SJSA1 (cell line): ENCODE results near the gene RBMS3. TPM values are rescaled to one million over a fixed set of nuclear protein-coding genes. Genes with fewer than 3 reads are reported as not detected.
A peak's percentile ranks its signal among the peaks of the same experiment; 100 is the strongest.
"Not testable (repeated sequence)": the region's sequence is repeated elsewhere in the genome, so short reads cannot be mapped to it uniquely, and the experiment has no call there.

Experiments
- DNase-seq, 2 experiments: peaks; one replicate each; pipeline ENCODE4 v3.0.0-alpha.2; 2015 to 2020; ENCODE audit warnings: low spot score in 2 of 2, low read depth in 1 of 2
- H3K27ac ChIP-seq: fragments of 250-450 bp; sonication (Bioruptor Pico); 2 replicates; pipeline ENCODE4 v1.5.1; 2020; ENCODE audit warnings: mild to moderate bottlenecking, moderate library complexity
- H3K27me3 ChIP-seq: fragments of 250-450 bp; sonication (Bioruptor Pico); replicated peaks from 2 replicates; pipeline ENCODE4 v1.5.1; 2020; ENCODE audit warnings: mild to moderate bottlenecking, moderate library complexity
- H3K36me3 ChIP-seq: fragments of 250-450 bp; sonication (Bioruptor Pico); 2 replicates; pipeline ENCODE4 v1.5.1; 2020; ENCODE audit warnings: mild to moderate bottlenecking
- H3K4me1 ChIP-seq: fragments of 250-450 bp; sonication (Bioruptor Pico); replicated peaks from 2 replicates; pipeline ENCODE4 v1.6.1; 2021; ENCODE audit warnings: mild to moderate bottlenecking
- H3K4me3 ChIP-seq: fragments of 250-450 bp; sonication (Bioruptor Pico); 2 replicates; pipeline ENCODE4 v1.5.1; 2020; ENCODE audit warnings: mild to moderate bottlenecking
- H3K9me3 ChIP-seq: fragments of 250-450 bp; sonication (Bioruptor Pico); replicated peaks from 2 replicates; pipeline ENCODE4 v1.5.1; 2020; ENCODE audit warnings: mild to moderate bottlenecking
- total RNA-seq: library from RNA; depleted of rRNA; stranded (reverse); fragments of >200 nt; shearing (Covaris generic); gene quantifications from 2 replicates; pipeline ENCODE4 v1.2.3, GENCODE V29; 2014

The RBMS3 gene
- total RNA-seq, 1 experiment from 2014 or later: 31.7 TPM

- DNase-seq: peak in 1 of 2 experiments; percentile 23
- Histone ChIP-seq H3K9me3 (no peaks in the 10 kb centered on the region), H3K27ac (no peak overlapping the region; the same call in 1 of the 2 replicates), H3K4me1 (peaks cover 19% of the 10 kb centered on the region), H3K4me3 (no peak overlapping the region), H3K27me3 (no peaks in the 10 kb centered on the region), H3K36me3 (no peaks in the 10 kb centered on the region)
Measured at GRCh38 chr3:29642393-29643033, 361.6 kb downstream of the RBMS3 start.

GRCh38 chr3:29643034-29643425, 362.2 kb downstream of the RBMS3 start:
- no peaks in the 10 kb centered on the region for H3K9me3 ChIP-seq
- no peak overlapping the region; the same call in 1 of the 2 replicates for H3K27ac ChIP-seq
- H3K36me3 ChIP-seq: no peaks in the 10 kb centered on the region
- no peak overlapping the region for H3K4me3 ChIP-seq
- no peak for DNase-seq
- H3K27me3 ChIP-seq: no peaks in the 10 kb centered on the region
- H3K4me1 ChIP-seq: peaks cover 19% of the 10 kb centered on the region

- no peak overlapping the region for H3K27ac ChIP-seq
Measured at GRCh38 chr3:29644261-29644660, 363.4 kb downstream of the RBMS3 start.

GRCh38 chr3:29644956-29645636, 364.2 kb downstream of the RBMS3 start:
- no peak for DNase-seq
- Histone ChIP-seq H3K27ac (no peak overlapping the region), H3K27me3 (no peaks in the 10 kb centered on the region), H3K9me3 (no peaks in the 10 kb centered on the region), H3K36me3 (no peaks in the 10 kb centered on the region), H3K4me3 (no peak overlapping the region), H3K4me1 (peaks cover 16% of the 10 kb centered on the region)

More at GRCh38 chr3:29644261-29644660, 363.4 kb downstream of the RBMS3 start:
- peaks cover 15% of the 10 kb centered on the region for H3K4me1 ChIP-seq
- no peak for DNase-seq
- no peaks in the 10 kb centered on the region for H3K36me3 ChIP-seq
- H3K9me3 ChIP-seq: no peaks in the 10 kb centered on the region
- no peak overlapping the region for H3K4me3 ChIP-seq
- no peaks in the 10 kb centered on the region for H3K27me3 ChIP-seq

- peaks cover 19% of the 10 kb centered on the region for H3K4me1 ChIP-seq
- H3K9me3 ChIP-seq: no peaks in the 10 kb centered on the region
- no peak for DNase-seq
- no peak overlapping the region for H3K4me3 ChIP-seq
- H3K27me3 ChIP-seq: no peaks in the 10 kb centered on the region
- no peak overlapping the region for H3K27ac ChIP-seq
- H3K36me3 ChIP-seq: no peaks in the 10 kb centered on the region
Measured at GRCh38 chr3:29646043-29646442, 365.2 kb downstream of the RBMS3 start.

- H3K27me3 ChIP-seq: no peaks in the 10 kb centered on the region
- H3K9me3 ChIP-seq: no peaks in the 10 kb centered on the region
- 0 out of 2 replicates have a peak overlapping the region, but pooled peaks have one; percentile 11 for H3K27ac ChIP-seq
- peak; percentile 20 to 57 for DNase-seq
- no peak overlapping the region for H3K4me3 ChIP-seq
- peaks cover 12% of the 10 kb centered on the region for H3K4me1 ChIP-seq
- H3K36me3 ChIP-seq: no peaks in the 10 kb centered on the region
Measured at GRCh38 chr3:29649815-29650547, 369.1 kb downstream of the RBMS3 start.

- no peak overlapping the region for H3K27ac ChIP-seq
- no peak overlapping the region for H3K4me3 ChIP-seq
- H3K36me3 ChIP-seq: no peaks in the 10 kb centered on the region
- H3K4me1 ChIP-seq: peaks cover 16% of the 10 kb centered on the region
- H3K9me3 ChIP-seq: no peaks in the 10 kb centered on the region
- DNase-seq: no peak
- H3K27me3 ChIP-seq: no peaks in the 10 kb centered on the region
Measured at GRCh38 chr3:29653680-29654079, 372.8 kb downstream of the RBMS3 start.

GRCh38 chr3:29655015-29655747, 374.3 kb downstream of the RBMS3 start:
- H3K4me1 ChIP-seq: peaks cover 10% of the 10 kb centered on the region
- no peaks in the 10 kb centered on the region for H3K27me3 ChIP-seq
- H3K9me3 ChIP-seq: no peaks in the 10 kb centered on the region
- no peaks in the 10 kb centered on the region for H3K36me3 ChIP-seq
- no peak overlapping the region for H3K27ac ChIP-seq
- DNase-seq: peak in 1 of 2 experiments; percentile 25
- H3K4me3 ChIP-seq: no peak overlapping the region

- no peak for DNase-seq
- Histone ChIP-seq H3K27ac (no peak overlapping the region), H3K4me1 (no peaks in the 10 kb centered on the region), H3K9me3 (no peaks in the 10 kb centered on the region), H3K27me3 (no peaks in the 10 kb centered on the region), H3K4me3 (no peak overlapping the region), H3K36me3 (no peaks in the 10 kb centered on the region)
Measured at GRCh38 chr3:29665688-29666087, 384.8 kb downstream of the RBMS3 start.

GRCh38 chr3:29668233-29668632, 387.4 kb downstream of the RBMS3 start:
- Histone ChIP-seq H3K4me1 (no peaks in the 10 kb centered on the region), H3K27me3 (no peaks in the 10 kb centered on the region), H3K36me3 (no peaks in the 10 kb centered on the region), H3K9me3 (no peaks in the 10 kb centered on the region), H3K4me3 (no peak overlapping the region), H3K27ac (no peak overlapping the region)
- DNase-seq: no peak

GRCh38 chr3:29668728-29669127, 387.9 kb downstream of the RBMS3 start:
- no peaks in the 10 kb centered on the region for H3K9me3 ChIP-seq
- H3K27me3 ChIP-seq: no peaks in the 10 kb centered on the region
- H3K36me3 ChIP-seq: no peaks in the 10 kb centered on the region
- no peak overlapping the region for H3K27ac ChIP-seq
- no peak for DNase-seq
- no peaks in the 10 kb centered on the region for H3K4me1 ChIP-seq
- no peak overlapping the region for H3K4me3 ChIP-seq

- not testable (repeated sequence) for H3K27ac ChIP-seq, DNase-seq, H3K27me3 ChIP-seq, H3K9me3 ChIP-seq, H3K4me1 ChIP-seq, H3K36me3 ChIP-seq, H3K4me3 ChIP-seq
Measured at GRCh38 chr3:29670476-29670875, 389.6 kb downstream of the RBMS3 start.

- H3K9me3 ChIP-seq: no peaks in the 10 kb centered on the region
- H3K27ac ChIP-seq: no peak overlapping the region
- H3K4me1 ChIP-seq: no peaks in the 10 kb centered on the region; the same call in 1 of the 2 replicates
- H3K27me3 ChIP-seq: no peaks in the 10 kb centered on the region
- H3K36me3 ChIP-seq: no peaks in the 10 kb centered on the region
- DNase-seq: no peak
- H3K4me3 ChIP-seq: no peak overlapping the region
Measured at GRCh38 chr3:29677421-29677820, 396.6 kb downstream of the RBMS3 start.
